H9 (cell line): ENCODE measurements around the gene USP38. TPM values are rescaled to one million over a fixed set of nuclear protein-coding genes. Genes with fewer than 3 reads are reported as not detected.

ENCODE experiments used
- DNase-seq: peaks from one replicate; pipeline ENCODE4 v3.0.0-alpha.2; 2017
- H2AFZ ChIP-seq: one replicate; pipeline ENCODE4 v1.6.1; 2013; ENCODE audit warnings: mild to moderate bottlenecking, low read length, control low read depth, moderate library complexity
- H2AK5ac ChIP-seq: 2 replicates; pipeline ENCODE4 v1.6.1; 2013; ENCODE audit warnings: low read length, control low read depth, mixed read lengths; ENCODE audit not compliant: insufficient read length
- H2BK120ac ChIP-seq: one replicate; pipeline ENCODE4 v1.6.1; 2013; ENCODE audit warnings: low read depth, mild to moderate bottlenecking, low read length, control low read depth, inconsistent platforms; ENCODE audit not compliant: poor library complexity, severe bottlenecking
- H2BK12ac ChIP-seq: 2 replicates; pipeline ENCODE4 v1.6.1; 2013; ENCODE audit warnings: low read length, control low read depth, mixed read lengths, low read depth; ENCODE audit not compliant: insufficient read length
- H2BK15ac ChIP-seq: 2 replicates; pipeline ENCODE4 v1.6.1; 2013; ENCODE audit warnings: low read depth, low read length, control low read depth
- H2BK20ac ChIP-seq: one replicate; pipeline ENCODE4 v1.6.1; 2013; ENCODE audit warnings: low read depth, mild to moderate bottlenecking, low read length, control low read depth, inconsistent platforms; ENCODE audit not compliant: poor library complexity, severe bottlenecking
- H2BK5ac ChIP-seq: 2 replicates; pipeline ENCODE4 v1.6.1; 2013; ENCODE audit warnings: low read length, control low read depth, mixed read lengths; ENCODE audit not compliant: insufficient read length
- H3K14ac ChIP-seq: 2 replicates; pipeline ENCODE4 v1.6.1; 2013; ENCODE audit warnings: low read length, control low read depth; ENCODE audit not compliant: insufficient read depth
- H3K18ac ChIP-seq: 2 replicates; pipeline ENCODE4 v1.6.1; 2013; ENCODE audit warnings: low read depth, mild to moderate bottlenecking, mixed read lengths, low read length, control low read depth; ENCODE audit not compliant: insufficient read length
- H3K23ac ChIP-seq: 2 replicates; pipeline ENCODE4 v1.6.1; 2013; ENCODE audit warnings: low read length, control low read depth, mixed read lengths, low read depth; ENCODE audit not compliant: insufficient read length
- H3K23me2 ChIP-seq: 2 replicates; pipeline ENCODE4 v1.6.1; 2013; ENCODE audit warnings: low read depth, mild to moderate bottlenecking, mixed read lengths, low read length, control low read depth; ENCODE audit not compliant: insufficient read length, poor library complexity, severe bottlenecking
- H3K27ac ChIP-seq: 2 replicates; pipeline ENCODE4 v1.5.1; 2013; ENCODE audit warnings: low read length, control low read depth, mixed read lengths, low read depth; ENCODE audit not compliant: insufficient read length
- H3K27me3 ChIP-seq: 2 replicates; pipeline ENCODE4 v1.6.1; 2013; ENCODE audit warnings: low read length, control low read depth, inconsistent platforms; ENCODE audit not compliant: insufficient read depth
- H3K4ac ChIP-seq: 2 replicates; pipeline ENCODE4 v1.6.1; 2013; ENCODE audit warnings: low read depth, mild to moderate bottlenecking, control low read depth, inconsistent platforms, low read length, moderate library complexity
- H3K4me1 ChIP-seq: 2 replicates; pipeline ENCODE4 v1.6.1; 2013; ENCODE audit warnings: low read length, control low read depth, inconsistent platforms; ENCODE audit not compliant: insufficient read depth
- H3K4me2 ChIP-seq: 2 replicates; pipeline ENCODE4 v1.6.1; 2013; ENCODE audit warnings: low read length, control low read depth, mixed read lengths; ENCODE audit not compliant: insufficient read length, insufficient read depth
- H3K56ac ChIP-seq: 2 replicates; pipeline ENCODE4 v1.6.1; 2013; ENCODE audit warnings: low read depth, mild to moderate bottlenecking, mixed read lengths, low read length, control low read depth; ENCODE audit not compliant: insufficient read length
- H3K79me1 ChIP-seq: 2 replicates; pipeline ENCODE4 v1.6.1; 2013; ENCODE audit warnings: low read depth, mild to moderate bottlenecking, moderate library complexity, low read length, control low read depth, inconsistent platforms; ENCODE audit not compliant: insufficient read depth, poor library complexity, severe bottlenecking
- H3K79me2 ChIP-seq: 2 replicates; pipeline ENCODE4 v1.6.1; 2013; ENCODE audit warnings: low read length, control low read depth, inconsistent platforms; ENCODE audit not compliant: insufficient read depth
- H3K9ac ChIP-seq: 2 replicates; pipeline ENCODE4 v1.6.1; 2013; ENCODE audit warnings: low read length, control low read depth, mixed read lengths; ENCODE audit not compliant: insufficient read length; ENCODE audit errors: extremely low read depth
- H3K9me3 ChIP-seq: one replicate; pipeline ENCODE4 v1.6.1; 2013; ENCODE audit warnings: low read depth, low read length, inconsistent platforms; ENCODE audit not compliant: control insufficient read depth
- H3T11ph ChIP-seq: one replicate; pipeline ENCODE4 v1.6.1; 2013; ENCODE audit warnings: mild to moderate bottlenecking, low read length, control low read depth, inconsistent platforms
- H4K20me1 ChIP-seq: one replicate; pipeline ENCODE4 v1.6.1; 2013; ENCODE audit not compliant: control insufficient read depth, insufficient read length, insufficient read depth
- H4K5ac ChIP-seq: 2 replicates; pipeline ENCODE4 v1.6.1; 2013; ENCODE audit warnings: low read depth, mild to moderate bottlenecking, mixed read lengths, low read length, control low read depth; ENCODE audit not compliant: insufficient read length
- H4K8ac ChIP-seq: replicated peaks from 2 replicates; pipeline ENCODE4 v1.6.1; 2013; ENCODE audit warnings: low read length, control low read depth, mixed read lengths, low read depth; ENCODE audit not compliant: insufficient read length
- H4K91ac ChIP-seq: 2 replicates; pipeline ENCODE4 v1.6.1; 2013; ENCODE audit warnings: low read depth, mild to moderate bottlenecking, moderate library complexity, mixed read lengths, low read length, control low read depth; ENCODE audit not compliant: insufficient read length
- H3K27ac Mint-ChIP-seq, 3 experiments: 2 replicates in 2 of 3; 3 replicates in 1 of 3; pipeline ENCODE4 v1.8.0; 2020 to 2021; ENCODE audit warnings: mixed read lengths in 3 of 3, mild to moderate bottlenecking in 1 of 3, moderate library complexity in 1 of 3
- H3K27me3 Mint-ChIP-seq: 2 replicates; pipeline ENCODE4 v1.8.0; 2021; ENCODE audit warnings: low read depth, mild to moderate bottlenecking, moderate library complexity, mixed read lengths
- H3K36me3 Mint-ChIP-seq, 3 experiments: 2 replicates in 2 of 3; 3 replicates in 1 of 3; pipeline ENCODE4 v1.8.0; 2020 to 2021; ENCODE audit warnings: low read depth in 3 of 3, mixed read lengths in 3 of 3; ENCODE audit not compliant: insufficient read depth in 1 of 3
- H3K4me1 Mint-ChIP-seq, 2 experiments: 2 replicates each; pipeline ENCODE4 v1.8.0; 2020; ENCODE audit warnings: mixed read lengths in 2 of 2
- H3K4me3 Mint-ChIP-seq, 2 experiments: 2 replicates in 1 of 2; 3 replicates in 1 of 2; pipeline ENCODE4 v1.8.0; 2020 to 2021; ENCODE audit warnings: mild to moderate bottlenecking in 2 of 2, mixed read lengths in 2 of 2, moderate library complexity in 1 of 2
- H3K9me3 Mint-ChIP-seq, 2 experiments: 2 replicates in 1 of 2; 3 replicates in 1 of 2; pipeline ENCODE4 v1.8.0; 2020; ENCODE audit warnings: mild to moderate bottlenecking in 2 of 2, mixed read lengths in 2 of 2, moderate library complexity in 1 of 2
- WGBS: extraction: QIAGEN DNeasy Blood & Tissue Kit; methylation state at CpG from one replicate; pipeline ENCODE4 v1.1.7; 2013; ENCODE audit warnings: missing lambda C conversion rate, low lambda C conversion rate, mixed read lengths; ENCODE audit not compliant: insufficient read length; ENCODE audit errors: extremely low coverage; 5-methylcytosine and 5-hydroxymethylcytosine counted together
- total RNA-seq: library from RNA; stranded (reverse); gene quantifications from 2 replicates; pipeline ENCODE4 v1.2.1, GENCODE V29; 2021
- TF ChIP-seq, protein P1 (sequence below): fragments of 200-600 bp; sonication (generic); conservative IDR thresholded peaks from 3 replicates; pipeline ENCODE4 v1.8.0; 2021; ENCODE audit warnings: antibody characterized with exemption, mild to moderate bottlenecking

The USP38 gene
- total RNA-seq, 1 experiment from 2014 or later = 15.2 TPM

DNA sequence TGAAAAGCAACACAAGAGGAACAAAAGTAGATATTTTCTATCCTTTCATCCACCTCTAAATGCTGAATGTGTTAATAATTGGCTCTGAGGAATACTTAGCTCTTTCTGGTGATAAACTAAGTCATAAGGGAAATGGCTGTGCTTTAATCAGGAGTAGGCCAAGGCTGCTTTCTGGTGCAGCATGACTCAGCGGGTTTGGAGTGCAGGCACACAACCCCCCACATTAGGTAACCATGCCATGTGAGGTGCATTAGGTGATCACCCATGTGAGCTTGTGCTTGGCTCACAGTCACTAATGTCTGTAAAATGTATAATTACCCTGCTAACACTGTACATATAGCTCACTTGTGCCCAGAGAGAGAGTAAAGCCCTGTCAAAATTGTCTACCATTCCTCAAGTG lies 57.2 kb downstream of the USP38 start:
- Histone ChIP-seq H3T11ph (no peak overlapping the region), H2BK20ac (no peak overlapping the region), H3K4me2 (no peak overlapping the region), H3K4me1 (no peaks in the 10 kb centered on the region), H3K79me2 (no peaks in the 10 kb centered on the region), H4K5ac (no peak overlapping the region), H3K79me1 (no peaks in the 10 kb centered on the region), H3K9ac (no peak overlapping the region), H3K18ac (no peak overlapping the region), H3K4ac (no peak overlapping the region), H3K56ac (no peak overlapping the region), H3K27ac (no peak overlapping the region), H4K20me1 (no peaks in the 10 kb centered on the region), H3K23me2 (no peaks in the 10 kb centered on the region), H4K8ac (no peak overlapping the region), H2BK15ac (no peak overlapping the region), H2BK12ac (no peak overlapping the region), H2AK5ac (no peak overlapping the region), H3K14ac (no peak overlapping the region), H4K91ac (no peak overlapping the region), H3K27me3 (no peaks in the 10 kb centered on the region), H2AFZ (no peak overlapping the region), H2BK120ac (no peak overlapping the region), H2BK5ac (no peak overlapping the region), H3K23ac (no peak overlapping the region), H3K9me3 (no peaks in the 10 kb centered on the region)
- Mint-ChIP-seq H3K36me3 (peaks cover 4 to 26% (median 6%) of the 10 kb centered on the region in 3 experiments), H3K27ac (no peak overlapping the region), H3K4me1 (peaks cover 5 to 11% of the 10 kb centered on the region in 2 experiments), H3K27me3 (no peaks in the 10 kb centered on the region), H3K4me3 (no peak overlapping the region), H3K9me3 (peaks cover 13 to 22% of the 10 kb centered on the region in 2 experiments)
- no peak for DNase-seq
- WGBS = no CpG with 5 or more reads among the region's 1 CpG
- TF ChIP-seq, protein P1, sequence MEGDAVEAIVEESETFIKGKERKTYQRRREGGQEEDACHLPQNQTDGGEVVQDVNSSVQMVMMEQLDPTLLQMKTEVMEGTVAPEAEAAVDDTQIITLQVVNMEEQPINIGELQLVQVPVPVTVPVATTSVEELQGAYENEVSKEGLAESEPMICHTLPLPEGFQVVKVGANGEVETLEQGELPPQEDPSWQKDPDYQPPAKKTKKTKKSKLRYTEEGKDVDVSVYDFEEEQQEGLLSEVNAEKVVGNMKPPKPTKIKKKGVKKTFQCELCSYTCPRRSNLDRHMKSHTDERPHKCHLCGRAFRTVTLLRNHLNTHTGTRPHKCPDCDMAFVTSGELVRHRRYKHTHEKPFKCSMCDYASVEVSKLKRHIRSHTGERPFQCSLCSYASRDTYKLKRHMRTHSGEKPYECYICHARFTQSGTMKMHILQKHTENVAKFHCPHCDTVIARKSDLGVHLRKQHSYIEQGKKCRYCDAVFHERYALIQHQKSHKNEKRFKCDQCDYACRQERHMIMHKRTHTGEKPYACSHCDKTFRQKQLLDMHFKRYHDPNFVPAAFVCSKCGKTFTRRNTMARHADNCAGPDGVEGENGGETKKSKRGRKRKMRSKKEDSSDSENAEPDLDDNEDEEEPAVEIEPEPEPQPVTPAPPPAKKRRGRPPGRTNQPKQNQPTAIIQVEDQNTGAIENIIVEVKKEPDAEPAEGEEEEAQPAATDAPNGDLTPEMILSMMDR = no peak
